HepG2 (cell line): ENCODE data around the gene POLR1C. TPM values are rescaled to one million over a fixed set of nuclear protein-coding genes. Genes with fewer than 3 reads are reported as not detected.
A peak's percentile ranks its signal among the peaks of the same experiment; 100 is the strongest.

Source experiments
- FIP1L1 ChIP-seq: fragments of 200-400 bp; formaldehyde crosslinking; IDR thresholded peaks from 2 replicates; pipeline ENCODE4 v1.6.1; 2018; ENCODE audit warnings: low read depth, mild to moderate bottlenecking, low read length, moderate library complexity, borderline replicate concordance; ENCODE audit not compliant: insufficient read depth
- HES4 ChIP-seq: sonication (generic); formaldehyde crosslinking; IDR thresholded peaks from 2 replicates; pipeline ENCODE4 v1.9.0; 2021; ENCODE audit warnings: mild to moderate bottlenecking, missing genetic modification reagents, borderline replicate concordance
- KAT8 ChIP-seq: IDR thresholded peaks from 2 replicates; pipeline ENCODE4 v1.6.1; 2016; ENCODE audit warnings: missing genetic modification reagents, missing compliant biosample characterization
- KLF12 ChIP-seq: sonication (generic); formaldehyde crosslinking; IDR thresholded peaks from 2 replicates; pipeline ENCODE4 v1.4.0; 2020; ENCODE audit warnings: missing genetic modification reagents, borderline replicate concordance
- SIX4 ChIP-seq: sonication (generic); formaldehyde crosslinking; IDR thresholded peaks from 2 replicates; pipeline ENCODE4 v1.4.0; 2020; ENCODE audit warnings: missing genetic modification reagents
- ZBTB34 ChIP-seq: sonication (generic); formaldehyde crosslinking; IDR thresholded peaks from 2 replicates; pipeline ENCODE4 v1.8.0; 2022; ENCODE audit warnings: mild to moderate bottlenecking, missing genetic modification reagents
- ZNF101 ChIP-seq: sonication (generic); formaldehyde crosslinking; IDR thresholded peaks from 2 replicates; pipeline ENCODE4 v1.4.0; 2020; ENCODE audit warnings: mild to moderate bottlenecking, low read depth, missing genetic modification reagents, borderline replicate concordance
- ZNF318 ChIP-seq: sonication (generic); formaldehyde crosslinking; IDR thresholded peaks from 2 replicates; pipeline ENCODE4 v1.4.0; 2020; ENCODE audit warnings: mild to moderate bottlenecking, missing genetic modification reagents
- polyA plus RNA-seq, 8 experiments: library from polyadenylated mRNA; depleted of rRNA in 3 of 8; stranded (reverse) in 7 of 8; unstranded in 1 of 8; fragments of >200 nt; fragmentation: Illumina TruSeq in 4 of 8; extraction: Trizol in 4 of 8; gene quantifications; 2 replicates each; pipeline versions ENCODE4 v1.2.1 to v1.2.3, GENCODE V29; 2011 to 2016; ENCODE audit warnings: low read depth in 4 of 8, missing spikeins in 1 of 8, mixed read lengths in 1 of 8; ENCODE audit not compliant: insufficient read depth in 1 of 8
- total RNA-seq, 5 experiments: library from RNA; depleted of rRNA; stranded (reverse); fragments of >200 nt; fragmentation: Illumina TruSeq; extraction: Trizol; gene quantifications; 2 replicates each; pipeline ENCODE4 v1.2.3, GENCODE V29; 2016; ENCODE audit warnings: low read depth in 1 of 5

POLR1C gene
- total and polyA plus RNA-seq, 2 of the 13 experiments (the other 11 are each of a cell fraction or from before 2014, with no cell fraction given): 62.6 to 72.2 TPM

GRCh38 chr6:43488667-43489276 is 28.1 kb upstream of the POLR1C start (continued):
- no peak for TF ChIP-seq ZNF318 (CRISPR knock-in tag)
- peak; percentile 57 for TF ChIP-seq KAT8
- no peak for TF ChIP-seq ZNF101 (CRISPR knock-in tag)
- no peak for TF ChIP-seq SIX4 (CRISPR knock-in tag)
- 0 out of 2 replicates have a peak, but pooled peaks have one; percentile 59 for TF ChIP-seq KLF12 (CRISPR knock-in tag)
- no peak for TF ChIP-seq ZBTB34 (CRISPR knock-in tag)
- no peak for TF ChIP-seq HES4
- no peak for TF ChIP-seq FIP1L1
- TF ChIP-seq, all 625 proteins: peak for 152
